Testis (tissue), 2 donors: ENCODE measurements around the gene ARAP2.

ENCODE experiments used
- CTCF ChIP-seq, 3 experiments: fragments of 450-650 bp in 2 of 3; fragments of 200-600 bp in 1 of 3; sonication (generic) in 1 of 3; IDR thresholded peaks; one replicate each; pipeline ENCODE4 v1.5.1; 2016 to 2019; ENCODE audit warnings: antibody characterized with exemption in 3 of 3, mild to moderate bottlenecking in 2 of 3, moderate library complexity in 1 of 3
- POLR2A ChIP-seq: fragments of 450-650 bp; IDR thresholded peaks from one replicate; pipeline ENCODE4 v1.6.1; 2017; ENCODE audit warnings: antibody characterized with exemption, mild to moderate bottlenecking, moderate library complexity

GRCh38 chr4:36043241-36043640, 201.1 kb downstream of the ARAP2 start:
- TF ChIP-seq POLR2A (no peak), CTCF (IDR thresholded peaks at IDR 0.05) (no peak)
